H1 (cell line): ENCODE data around the gene TRAF1. TPM values are rescaled to one million over a fixed set of nuclear protein-coding genes. Genes with fewer than 3 reads are reported as not detected.
A peak's percentile ranks its signal among the peaks of the same experiment; 100 is the strongest.

ENCODE experiments used
- CTCF ChIA-PET: fragments of 300-600 bp; sonication (Branson Sonifier 250); formaldehyde crosslinking; loops from one replicate; lab custom pipeline; 2021; ENCODE audit not compliant: partially characterized antibody; lab: Charles Lee
- POLR2A ChIA-PET: fragments of 300-600 bp; sonication (Branson Sonifier 250); formaldehyde crosslinking; loops from one replicate; lab custom pipeline; 2021; ENCODE audit warnings: inconsistent platforms; ENCODE audit not compliant: partially characterized antibody; lab: Charles Lee
- DNase-seq, 2 experiments: peaks; one replicate each; pipeline versions ENCODE4 v3.0.0 to v3.0.0-alpha.2; 2010 to 2022; ENCODE audit warnings: low spot score in 2 of 2, low read depth in 1 of 2, mixed read lengths in 1 of 2
- FAIRE-seq: peaks from 2 replicates; lab custom pipeline; 2011; peaks lifted over from hg19 to GRCh38; lab: Jason Lieb, UNC
- H2AFZ ChIP-seq: 2 replicates; pipeline ENCODE4 v1.8.1; 2012; ENCODE audit warnings: low read length, inconsistent platforms
- H2AK5ac ChIP-seq: 2 replicates; pipeline ENCODE4 v1.6.1; 2013; ENCODE audit warnings: low read depth, low read length
- H2BK120ac ChIP-seq: replicated peaks from 2 replicates; pipeline ENCODE3; 2013; ENCODE audit warnings: low read depth, low read length, inconsistent platforms
- H2BK12ac ChIP-seq: 2 replicates; pipeline ENCODE4 v1.6.1; 2013; ENCODE audit warnings: low read depth, low read length
- H2BK15ac ChIP-seq: 2 replicates; pipeline ENCODE4 v1.6.1; 2013; ENCODE audit warnings: low read length
- H2BK20ac ChIP-seq: 2 replicates; pipeline ENCODE4 v1.6.1; 2013; ENCODE audit warnings: low read length
- H2BK5ac ChIP-seq: 2 replicates; pipeline ENCODE4 v1.6.1; 2013; ENCODE audit warnings: low read depth, low read length
- H3K14ac ChIP-seq: 2 replicates; pipeline ENCODE4 v1.6.1; 2013; ENCODE audit warnings: inconsistent platforms; ENCODE audit not compliant: insufficient read length
- H3K18ac ChIP-seq: 2 replicates; pipeline ENCODE4 v1.6.1; 2013; ENCODE audit warnings: low read length; ENCODE audit errors: extremely low read depth
- H3K23ac ChIP-seq: 2 replicates; pipeline ENCODE4 v1.6.1; 2013; ENCODE audit warnings: inconsistent platforms; ENCODE audit not compliant: insufficient read length
- H3K23me2 ChIP-seq: 2 replicates; pipeline ENCODE4 v1.6.1; 2013; ENCODE audit warnings: low read depth, low read length
- H3K27ac ChIP-seq: 2 replicates; pipeline ENCODE4 v1.6.1; 2011; ENCODE audit warnings: low read depth, low read length, inconsistent platforms
- H3K27me3 ChIP-seq, 4 experiments: replicated peaks in 1 of 4; 1 replicate in 1 of 4; 2 replicates in 3 of 4; pipeline versions ENCODE4 v1.6.1 to v1.8.1; 2011 to 2013; ENCODE audit warnings: low read length in 3 of 4, mild to moderate bottlenecking in 3 of 4, inconsistent platforms in 2 of 4, mixed read lengths in 2 of 4, moderate library complexity in 1 of 4; ENCODE audit not compliant: control insufficient read depth in 3 of 4, insufficient read depth in 3 of 4; ENCODE audit errors: extremely low read depth in 1 of 4
- H3K36me3 ChIP-seq, 4 experiments: 2 replicates each; pipeline versions ENCODE4 v1.6.1 to v1.8.1; 2011 to 2013; ENCODE audit warnings: mild to moderate bottlenecking in 4 of 4, low read length in 3 of 4, moderate library complexity in 2 of 4, control low read depth in 1 of 4, inconsistent platforms in 1 of 4; ENCODE audit not compliant: insufficient read depth in 4 of 4, control insufficient read depth in 2 of 4
- H3K4ac ChIP-seq: replicated peaks from 2 replicates; pipeline ENCODE3; 2013; ENCODE audit warnings: low read length, low read depth, mixed read lengths, inconsistent platforms; ENCODE audit not compliant: insufficient read length
- H3K4me1 ChIP-seq, 4 experiments: replicated peaks in 1 of 4; 1 replicate in 1 of 4; 2 replicates in 3 of 4; pipeline versions ENCODE4 v1.6.1 to v1.8.1; 2011 to 2013; ENCODE audit warnings: low read length in 3 of 4, inconsistent platforms in 2 of 4, mixed read lengths in 1 of 4; ENCODE audit not compliant: insufficient read depth in 4 of 4, control insufficient read depth in 3 of 4
- H3K4me2 ChIP-seq, 2 experiments: 2 replicates each; pipeline versions ENCODE4 v1.6.1 to v1.8.1; 2011 to 2013; ENCODE audit warnings: low read depth in 2 of 2, low read length in 2 of 2, control low read depth in 1 of 2, inconsistent platforms in 1 of 2, mild to moderate bottlenecking in 1 of 2; ENCODE audit not compliant: insufficient read depth in 1 of 2
- H3K4me3 ChIP-seq, 4 experiments: fragments of 200-600, 300-600 bp in 1 of 4; sonication (generic), shearing (Covaris generic), sonication (Bioruptor Twin) in 1 of 4; 2 replicates each; pipeline versions ENCODE4 v1.5.1 to v1.8.1; 2011 to 2016; ENCODE audit warnings: low read length in 4 of 4, low read depth in 3 of 4, control low read depth in 2 of 4, inconsistent platforms in 2 of 4, mild to moderate bottlenecking in 2 of 4, mixed read lengths in 1 of 4, moderate library complexity in 1 of 4; ENCODE audit not compliant: insufficient read depth in 2 of 4; ENCODE audit errors: extremely low read depth in 1 of 4
- H3K56ac ChIP-seq: replicated peaks from 2 replicates; pipeline ENCODE3; 2013; ENCODE audit warnings: low read depth, mild to moderate bottlenecking, mixed read lengths, low read length, inconsistent platforms; ENCODE audit not compliant: insufficient read length
- H3K79me1 ChIP-seq: 2 replicates; pipeline ENCODE4 v1.6.1; 2013; ENCODE audit warnings: low read depth, low read length, control low read depth
- H3K79me2 ChIP-seq, 2 experiments: 2 replicates each; pipeline versions ENCODE4 v1.6.1 to v1.8.1; 2012 to 2013; ENCODE audit warnings: low read length in 2 of 2, mild to moderate bottlenecking in 2 of 2, inconsistent platforms in 1 of 2; ENCODE audit not compliant: insufficient read depth in 2 of 2, control insufficient read depth in 1 of 2
- H3K9ac ChIP-seq, 4 experiments: replicated peaks in 1 of 4; 1 replicate in 1 of 4; 2 replicates in 3 of 4; pipeline versions ENCODE4 v1.6.1 to v1.8.1; 2011 to 2013; ENCODE audit warnings: low read depth in 3 of 4, low read length in 3 of 4, control low read depth in 2 of 4, mild to moderate bottlenecking in 2 of 4, moderate library complexity in 2 of 4, inconsistent platforms in 1 of 4; ENCODE audit errors: extremely low read depth in 1 of 4
- H3K9me3 ChIP-seq, 2 experiments: 2 replicates each; pipeline versions ENCODE4 v1.6.1 to v1.8.1; 2012 to 2013; ENCODE audit warnings: mild to moderate bottlenecking in 2 of 2, moderate library complexity in 2 of 2, control low read depth in 1 of 2, inconsistent platforms in 1 of 2, low read depth in 1 of 2, low read length in 1 of 2, mixed read lengths in 1 of 2; ENCODE audit not compliant: insufficient read depth in 2 of 2
- H4K20me1 ChIP-seq, 2 experiments: replicated peaks in 1 of 2; 2 replicates each; pipeline versions ENCODE3 to v1.8.1; 2011 to 2013; ENCODE audit warnings: inconsistent platforms in 2 of 2, low read length in 2 of 2, mild to moderate bottlenecking in 1 of 2; ENCODE audit not compliant: insufficient read depth in 2 of 2, control insufficient read depth in 1 of 2
- H4K5ac ChIP-seq: 2 replicates; pipeline ENCODE4 v1.6.1; 2013; ENCODE audit warnings: low read length, low read depth, mixed read lengths, inconsistent platforms; ENCODE audit not compliant: insufficient read length
- H4K8ac ChIP-seq: 2 replicates; pipeline ENCODE4 v1.8.0; 2013; ENCODE audit warnings: mild to moderate bottlenecking, moderate library complexity, low read length, inconsistent platforms; ENCODE audit not compliant: insufficient read depth; ENCODE audit errors: extremely low read depth
- H4K91ac ChIP-seq: replicated peaks from 2 replicates; pipeline ENCODE3; 2013; ENCODE audit warnings: low read length, mixed read lengths, inconsistent platforms; ENCODE audit not compliant: insufficient read length
- CEBPB ChIP-seq: IDR thresholded peaks from 2 replicates; pipeline ENCODE4 v1.6.1; 2012; ENCODE audit warnings: low read depth, low read length
- RAD21 ChIP-seq, 2 experiments: IDR thresholded peaks in 1 of 2; conservative IDR thresholded peaks in 1 of 2; 2 replicates each; pipeline ENCODE4 v1.6.1; 2011; ENCODE audit warnings: low read depth in 2 of 2, low read length in 2 of 2, improper control_type of control experiment in 1 of 2, inconsistent platforms in 1 of 2, mild to moderate bottlenecking in 1 of 2, moderate library complexity in 1 of 2
- WGBS, 2 experiments: shearing (Covaris generic) in 1 of 2; methylation state at CpG; one replicate each; pipeline versions ENCODE4 v1.1.6 to v1.1.7; 2013 to 2015; ENCODE audit warnings: low lambda C conversion rate in 2 of 2, mixed read lengths in 2 of 2, inconsistent platforms in 1 of 2, low coverage in 1 of 2, missing lambda C conversion rate in 1 of 2; ENCODE audit not compliant: insufficient replicate concordance in 2 of 2, insufficient coverage in 1 of 2, insufficient read length in 1 of 2; ENCODE audit errors: extremely low coverage in 1 of 2, missing lambda C conversion rate in 1 of 2; 5-methylcytosine and 5-hydroxymethylcytosine counted together
- polyA plus RNA-seq, 7 experiments: library from polyadenylated mRNA; depleted of rRNA in 3 of 7; stranded (reverse) in 5 of 7; unstranded in 2 of 7; fragments of >200 nt in 5 of 7; fragments of 200-250 nt in 2 of 7; gene quantifications; 1 replicate in 5 of 7; 2 replicates in 1 of 7; 4 replicates in 1 of 7; pipeline versions ENCODE4 v1.2.1 to v1.2.3, GENCODE V29; 2011 to 2013; ENCODE audit warnings: missing spikeins in 2 of 7, mixed read lengths in 2 of 7
- total RNA-seq: library from RNA; stranded (reverse); fragmentation: NEBNext Ultra II Directional; extraction: Animal tissue kit (Norgen Biotek cat#: 25700); gene quantifications from 2 replicates; pipeline ENCODE4 v1.2.1, GENCODE V29; 2021

The TRAF1 gene
- total and polyA plus RNA-seq, 2 of the 8 experiments (the other 6 are each of a cell fraction or from before 2014, with no cell fraction given) = 1.6 to 3.2 TPM

DNA sequence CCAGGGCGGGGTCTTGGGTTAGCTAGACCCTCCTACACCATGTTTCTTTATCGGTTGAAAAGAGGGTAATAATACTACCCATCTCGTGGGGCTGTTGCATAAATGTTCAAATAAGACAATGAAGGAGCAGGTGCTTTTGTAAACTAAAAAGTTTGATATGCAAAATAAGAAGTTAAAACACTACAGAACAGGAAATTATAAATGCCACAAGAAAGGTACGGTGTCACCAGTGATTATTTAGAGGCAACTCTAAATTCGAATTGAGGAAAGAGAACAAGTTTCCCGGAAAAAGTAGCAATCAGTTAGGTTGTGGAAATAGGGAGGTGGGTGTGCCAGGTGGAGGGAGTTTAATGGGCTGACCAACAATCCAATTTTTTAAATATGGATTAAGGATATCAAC lies 47.1 kb downstream of the TRAF1 start:
- H4K20me1 ChIP-seq = no peaks in the 10 kb centered on the region
- POLR2A ChIA-PET = interaction anchor here (1.1 kb wide), 1 partner anchor 12 kb away, joined by 6 read pairs; no protein-coding TSS in a partner anchor
- no peak overlapping the region for H2AFZ ChIP-seq
- H3K4ac ChIP-seq = no peak overlapping the region
- no peak overlapping the region for H2BK120ac ChIP-seq
- no peak overlapping the region for H2BK12ac ChIP-seq
- H3K23me2 ChIP-seq = peaks cover 8% of the 10 kb centered on the region
- no peak overlapping the region for H3K14ac ChIP-seq
- FAIRE-seq (no peak), DNase-seq (no peak)
- CTCF ChIA-PET = interaction anchor here (1.2 to 2.5 kb wide), 5 partner anchors 11 to 102 kb away, joined by 3 to 12 read pairs (median 8); no protein-coding TSS in a partner anchor
- H3K36me3 ChIP-seq = no peaks in the 10 kb centered on the region
- no peak overlapping the region for H3K9ac ChIP-seq
- WGBS, 2 experiments = 89% methylated on average over 6 of the region's 6 CpGs; no CpG with 5 or more reads in 1 of the 2 experiments
- H3K27ac ChIP-seq = no peak overlapping the region
- no peaks in the 10 kb centered on the region for H3K79me2 ChIP-seq
- no peaks in the 10 kb centered on the region for H3K79me1 ChIP-seq
- H3K4me3 ChIP-seq = no peak overlapping the region
- H4K8ac ChIP-seq = no peak overlapping the region
- peaks cover 0 to 4% (median 1%) of the 10 kb centered on the region in 4 experiments; a peak in 3 of 7 replicates for H3K27me3 ChIP-seq
- H2BK5ac ChIP-seq = no peak overlapping the region
- H4K91ac ChIP-seq = no peak overlapping the region
- no peak overlapping the region for H3K23ac ChIP-seq
- H3K9me3 ChIP-seq = no peaks in the 10 kb centered on the region
- 0 out of 2 replicates have a peak overlapping the region, but pooled peaks have one; percentile 72 for H2BK15ac ChIP-seq
- no peak overlapping the region for H3K4me2 ChIP-seq
- no peak overlapping the region for H4K5ac ChIP-seq
- H3K56ac ChIP-seq = no peak overlapping the region
- H3K4me1 ChIP-seq = peaks cover 8 to 26% (median 20%) of the 10 kb centered on the region in 4 experiments
- no peak overlapping the region for H2AK5ac ChIP-seq
- no peak overlapping the region for H3K18ac ChIP-seq
- H2BK20ac ChIP-seq = no peak overlapping the region
- TF ChIP-seq CEBPB = no peak
- no peak for TF ChIP-seq RAD21 (IDR thresholded peaks at IDR 0.05 in 1 of 2, conservative IDR thresholded peaks at IDR 0.05 in 1 of 2; ENCODE audit: low read depth in 2 of 2, low read length in 2 of 2)
